Ectodermal cell (in vitro differentiated cells): Measurements from ENCODE around the gene CIDEA.
"Not testable (repeated sequence)": the region's sequence is repeated elsewhere in the genome, so short reads cannot be mapped to it uniquely, and the experiment has no call there.

Experiments used
- H3K27ac ChIP-seq: 2 replicates; pipeline ENCODE4 v1.7.0; 2013; ENCODE audit warnings: mild to moderate bottlenecking, low read depth, low read length; ENCODE audit not compliant: insufficient read depth, poor library complexity, severe bottlenecking
- H3K27me3 ChIP-seq: 2 replicates; pipeline ENCODE4 v1.7.0; 2013; ENCODE audit warnings: mild to moderate bottlenecking, low read length; ENCODE audit not compliant: insufficient read depth, control insufficient read depth, poor library complexity, severe bottlenecking
- H3K36me3 ChIP-seq: one replicate; pipeline ENCODE4 v1.7.0; 2013; ENCODE audit warnings: low read length; ENCODE audit not compliant: control insufficient read depth, insufficient read depth
- H3K4me1 ChIP-seq: one replicate; pipeline ENCODE4 v1.7.0; 2013; ENCODE audit warnings: low read length; ENCODE audit not compliant: control insufficient read depth, insufficient read depth
- H3K4me3 ChIP-seq: 2 replicates; pipeline ENCODE4 v1.7.0; 2013; ENCODE audit warnings: low read depth, low read length, control low read depth; ENCODE audit not compliant: insufficient read depth
- H3K9me3 ChIP-seq: 2 replicates; pipeline ENCODE4 v1.7.0; 2013; ENCODE audit warnings: mild to moderate bottlenecking, low read length, moderate library complexity; ENCODE audit not compliant: control insufficient read depth
- WGBS, 2 experiments: methylation state at CpG; one replicate each; pipeline ENCODE4 v1.1.7; 2013; ENCODE audit warnings: missing lambda C conversion rate in 2 of 2; 5-methylcytosine and 5-hydroxymethylcytosine counted together

CIDEA gene

GRCh38 chr18:12238826-12239225, 15.3 kb upstream of the CIDEA start:
- Histone ChIP-seq H3K9me3 (no peaks in the 10 kb centered on the region), H3K27me3 (no peaks in the 10 kb centered on the region), H3K36me3 (no peaks in the 10 kb centered on the region), H3K27ac (no peak overlapping the region), H3K4me1 (no peaks in the 10 kb centered on the region), H3K4me3 (no peak overlapping the region)
- WGBS, 2 experiments, result 70 to 89% methylated on average over 3 of the region's 3 CpGs

GRCh38 chr18:12239431-12239830, 14.7 kb upstream of the CIDEA start:
- no peaks in the 10 kb centered on the region for H3K4me1 ChIP-seq
- 91 to 93% methylated on average over 6 of the region's 6 CpGs for WGBS, 2 experiments

GRCh38 chr18:12242658-12243260, 11.4 kb upstream of the CIDEA start:
- H3K36me3 ChIP-seq, result no peaks in the 10 kb centered on the region
- H3K4me3 ChIP-seq, result no peak overlapping the region
- peaks cover 18% of the 10 kb centered on the region for H3K27me3 ChIP-seq
- H3K9me3 ChIP-seq, result no peaks in the 10 kb centered on the region
- no peak overlapping the region for H3K27ac ChIP-seq
- no peaks in the 10 kb centered on the region for H3K4me1 ChIP-seq
- 91 to 93% methylated on average over 21 of the region's 21 CpGs for WGBS, 2 experiments

More at GRCh38 chr18:12239431-12239830, 14.7 kb upstream of the CIDEA start:
- Histone ChIP-seq H3K27me3 (no peaks in the 10 kb centered on the region), H3K27ac (no peak overlapping the region), H3K9me3 (no peaks in the 10 kb centered on the region), H3K36me3 (no peaks in the 10 kb centered on the region), H3K4me3 (no peak overlapping the region)

GRCh38 chr18:12243272-12243671, 10.9 kb upstream of the CIDEA start:
- H3K27me3 ChIP-seq, result peaks cover 23% of the 10 kb centered on the region
- H3K4me3 ChIP-seq, H3K4me1 ChIP-seq, H3K27ac ChIP-seq, H3K9me3 ChIP-seq, H3K36me3 ChIP-seq: not testable (repeated sequence)
- WGBS, 2 experiments, result 94 to 97% methylated on average over 25 of the region's 25 CpGs

- WGBS, 2 experiments, result 93 to 95% methylated on average over 13 of the region's 13 CpGs
- peaks cover 36% of the 10 kb centered on the region for H3K27me3 ChIP-seq
- H3K36me3 ChIP-seq, result no peaks in the 10 kb centered on the region
- H3K9me3 ChIP-seq, result no peaks in the 10 kb centered on the region
- H3K27ac ChIP-seq, result no peak overlapping the region
- no peaks in the 10 kb centered on the region for H3K4me1 ChIP-seq
- H3K4me3 ChIP-seq, result no peak overlapping the region
Observed at GRCh38 chr18:12245793-12246135, 8.4 kb upstream of the CIDEA start.

- no peaks in the 10 kb centered on the region for H3K4me1 ChIP-seq
- 48 to 49% methylated on average over 29 to 30 of the region's 32 CpGs for WGBS, 2 experiments
- no peaks in the 10 kb centered on the region for H3K9me3 ChIP-seq
- peaks cover 50% of the 10 kb centered on the region for H3K27me3 ChIP-seq
- H3K27ac ChIP-seq, result no peak overlapping the region
- H3K4me3 ChIP-seq, result no peak overlapping the region
- no peaks in the 10 kb centered on the region for H3K36me3 ChIP-seq
Observed at GRCh38 chr18:12246849-12247808, 7.0 kb upstream of the CIDEA start.

GRCh38 chr18:12247946-12248345, 6.2 kb upstream of the CIDEA start:
- Histone ChIP-seq H3K27ac (no peak overlapping the region), H3K36me3 (no peaks in the 10 kb centered on the region), H3K9me3 (no peaks in the 10 kb centered on the region), H3K4me1 (no peaks in the 10 kb centered on the region), H3K4me3 (no peak overlapping the region), H3K27me3 (peaks cover 58% of the 10 kb centered on the region)
- 86 to 90% methylated on average over 6 of the region's 6 CpGs for WGBS, 2 experiments

- peaks cover 69% of the 10 kb centered on the region for H3K27me3 ChIP-seq
- no peaks in the 10 kb centered on the region for H3K9me3 ChIP-seq
- WGBS, 2 experiments, result 82% methylated on average over 13 of the region's 13 CpGs
Observed at GRCh38 chr18:12248926-12249720, 5.0 kb upstream of the CIDEA start.

GRCh38 chr18:12251311-12251710, 2.9 kb upstream of the CIDEA start:
- no peak overlapping the region for H3K4me3 ChIP-seq
- 91 to 94% methylated on average over 11 of the region's 11 CpGs for WGBS, 2 experiments
- H3K27me3 ChIP-seq, result peaks cover 86% of the 10 kb centered on the region
- peaks cover 20% of the 10 kb centered on the region for H3K4me1 ChIP-seq
- H3K9me3 ChIP-seq, result no peaks in the 10 kb centered on the region
- H3K27ac ChIP-seq, result no peak overlapping the region
- H3K36me3 ChIP-seq, result no peaks in the 10 kb centered on the region

More at GRCh38 chr18:12248926-12249720, 5.0 kb upstream of the CIDEA start:
- Histone ChIP-seq H3K4me1 (peaks cover 9% of the 10 kb centered on the region), H3K4me3 (no peak overlapping the region), H3K36me3 (no peaks in the 10 kb centered on the region), H3K27ac (no peak overlapping the region)

GRCh38 chr18:12252061-12252460, 2.1 kb upstream of the CIDEA start:
- Histone ChIP-seq H3K27me3 (peaks cover 88% of the 10 kb centered on the region), H3K36me3 (no peaks in the 10 kb centered on the region), H3K9me3 (no peaks in the 10 kb centered on the region), H3K4me1 (peaks cover 20% of the 10 kb centered on the region), H3K4me3 (no peak overlapping the region), H3K27ac (no peak overlapping the region)
- 91% methylated on average over 6 of the region's 6 CpGs for WGBS, 2 experiments
